SHP77 treated with DMSO at 0.1 percent for 48 hours (cell line): ENCODE measurements around the gene SURF2.

Source experiments
- DNase-seq: peaks from one replicate; lab custom pipeline; 2025; lab: John Stamatoyannopoulos, UW

SURF2 gene

DNA sequence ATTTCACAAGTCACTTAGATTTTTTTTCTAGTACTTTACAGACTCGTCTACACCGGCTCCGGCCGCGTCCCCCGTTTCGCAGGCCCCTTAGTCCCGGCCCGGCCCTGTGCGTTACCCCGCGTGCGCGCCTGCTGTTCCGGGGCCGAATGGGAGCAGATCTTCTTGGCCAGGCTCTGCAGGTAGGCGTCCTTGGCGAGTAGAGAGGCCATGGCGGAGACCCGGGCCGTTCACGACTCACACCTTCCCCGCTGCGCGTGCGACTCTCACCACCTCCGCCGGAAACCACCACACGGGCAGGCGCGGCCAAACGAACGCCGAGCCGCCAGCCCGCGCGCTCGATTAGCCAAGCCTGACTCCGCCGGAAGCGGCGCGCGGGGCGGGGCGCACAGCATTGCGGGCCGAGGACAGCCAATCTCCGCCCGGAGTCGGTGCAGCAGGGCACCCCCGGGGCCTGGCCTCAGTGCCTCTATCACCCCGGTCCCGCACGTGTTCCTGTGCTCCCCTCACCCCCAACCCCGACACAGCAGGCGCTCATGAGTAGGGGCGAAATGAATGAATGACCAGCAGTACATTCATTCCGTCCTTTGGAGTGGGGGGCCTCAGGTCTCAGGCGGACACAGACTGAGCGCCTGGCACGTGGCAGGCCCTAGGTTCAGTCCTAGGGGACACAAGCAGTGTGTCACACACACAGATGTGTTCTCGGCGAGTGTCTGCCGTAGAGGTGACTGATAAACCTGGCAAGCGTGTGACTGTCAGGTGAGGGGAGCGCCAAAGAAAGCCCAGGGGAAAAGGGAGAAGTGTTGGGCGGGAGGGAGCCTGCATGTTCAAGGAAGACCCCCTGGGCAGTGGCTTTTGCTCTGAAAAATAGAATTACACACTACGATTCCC is 20.2 kb upstream of the SURF2 start, which contains the start of gene SURF6:
Gene SURF6 (minus strand): TSS at position 265 of the 888 bp plus-strand sequence. CDS start 56 bp downstream, at position 209.
- peak; percentile 85 for DNase-seq

DNA sequence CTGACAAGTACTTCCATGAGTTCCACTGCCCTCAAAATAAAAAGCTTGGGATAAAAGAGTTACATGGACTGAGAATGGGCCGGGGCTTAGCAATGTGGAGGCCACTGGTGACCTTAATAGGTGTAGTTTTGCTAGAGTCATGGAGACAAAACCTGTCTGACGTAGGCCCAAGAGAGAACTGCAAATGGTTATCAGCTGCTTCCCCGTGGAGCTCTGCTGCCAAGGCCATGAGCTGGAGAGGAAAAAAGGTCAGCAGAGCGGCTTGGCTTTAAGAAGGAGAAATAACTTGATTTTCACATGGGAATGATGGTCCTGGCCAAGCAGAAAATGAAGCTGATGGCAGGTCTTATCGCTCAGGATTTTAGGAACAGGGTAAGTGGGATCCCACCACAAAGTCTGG is 16.7 kb upstream of the SURF2 start:
- no peak for DNase-seq

DNA sequence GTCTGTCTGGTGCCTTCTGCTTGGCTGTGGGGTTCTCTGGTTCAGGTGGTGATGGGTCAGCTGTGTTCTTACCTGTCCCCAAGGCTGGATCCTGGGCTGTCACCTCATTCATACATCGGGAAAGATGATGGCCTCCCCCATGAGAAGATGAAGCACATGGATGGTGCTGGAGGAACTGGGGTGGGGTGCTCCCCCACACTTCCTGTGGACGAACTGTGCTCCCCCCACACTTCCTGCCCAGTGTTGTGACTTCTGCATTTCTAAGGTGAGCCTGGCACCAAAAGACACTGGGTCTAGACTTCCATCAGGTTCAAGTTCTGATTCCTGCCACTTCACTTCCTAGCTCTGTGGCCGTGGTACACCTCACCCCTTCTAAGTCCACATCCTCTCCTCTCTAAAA is 16.1 kb upstream of the SURF2 start:
- no peak for DNase-seq

DNA sequence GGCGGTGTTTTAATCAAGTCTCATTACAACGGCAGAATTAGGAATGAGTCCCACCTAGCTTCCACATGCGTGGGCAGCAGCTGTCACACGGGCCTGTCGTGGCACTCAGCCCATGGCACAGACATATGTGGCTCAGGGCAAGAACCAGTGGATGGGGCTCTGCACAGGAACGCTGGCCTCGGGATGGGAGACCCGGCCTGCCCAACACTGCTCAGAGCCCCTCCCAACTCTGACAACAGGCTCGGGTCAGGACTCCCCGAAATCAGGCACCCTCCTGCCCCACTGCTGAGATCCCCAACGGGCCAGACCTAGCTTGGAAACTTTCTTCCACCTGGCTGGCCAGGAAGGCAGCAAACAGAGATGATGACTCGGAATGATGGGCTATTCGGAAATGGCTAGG is 15.4 kb upstream of the SURF2 start:
- no peak for DNase-seq

DNA sequence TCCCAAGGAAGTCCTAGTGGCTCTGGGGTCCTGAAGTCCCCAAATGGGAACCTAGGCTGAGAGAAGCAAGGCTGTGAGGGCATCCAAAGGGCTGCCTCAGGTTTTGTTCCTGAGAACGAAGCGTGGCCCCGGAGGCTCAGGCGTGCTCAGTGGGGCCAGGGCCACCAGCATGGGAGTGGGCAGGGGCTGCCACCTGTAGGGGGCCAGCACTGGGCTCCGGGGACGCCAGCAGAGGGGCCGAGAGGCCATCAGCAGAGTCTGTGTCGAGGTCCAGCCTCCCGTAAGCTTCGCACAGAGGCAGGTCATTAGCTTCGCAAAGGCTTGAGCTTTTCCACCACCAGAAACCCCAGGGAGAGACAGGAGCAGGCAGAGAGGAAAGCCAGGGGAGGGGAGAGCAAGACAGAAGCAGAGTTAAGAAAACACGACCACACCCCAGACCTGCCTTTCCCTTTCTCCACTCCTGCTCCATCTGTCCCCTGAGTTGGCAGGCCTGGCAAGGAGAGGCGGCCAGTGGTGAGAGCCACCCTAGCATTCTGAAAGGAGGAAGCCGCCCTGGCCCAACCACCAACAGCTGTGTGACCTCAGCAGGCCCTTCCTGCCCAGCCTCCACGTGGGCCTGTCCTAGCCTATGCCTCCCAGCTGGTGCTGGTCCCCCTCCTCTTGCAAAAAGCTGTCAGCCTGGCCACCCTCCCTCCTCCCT is 14.8 kb upstream of the SURF2 start:
- no peak for DNase-seq

DNA sequence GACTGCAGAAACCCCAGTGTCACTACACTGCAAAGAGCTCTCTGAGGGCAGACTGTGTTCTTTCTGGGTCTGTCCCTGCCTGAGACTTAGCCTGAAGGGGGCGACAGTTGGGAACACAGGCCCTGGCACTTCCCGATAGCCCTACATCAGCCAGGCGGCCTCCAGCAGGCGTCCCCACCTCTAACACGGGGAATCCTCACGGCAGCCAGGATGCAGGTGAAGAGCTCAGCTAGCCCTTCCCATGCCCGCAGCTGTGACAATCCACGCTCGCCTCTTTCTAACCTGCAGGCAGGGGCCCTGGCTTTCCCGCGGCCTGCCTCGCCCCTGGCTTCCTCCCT is 14.3 kb upstream of the SURF2 start:
- DNase-seq: no peak

DNA sequence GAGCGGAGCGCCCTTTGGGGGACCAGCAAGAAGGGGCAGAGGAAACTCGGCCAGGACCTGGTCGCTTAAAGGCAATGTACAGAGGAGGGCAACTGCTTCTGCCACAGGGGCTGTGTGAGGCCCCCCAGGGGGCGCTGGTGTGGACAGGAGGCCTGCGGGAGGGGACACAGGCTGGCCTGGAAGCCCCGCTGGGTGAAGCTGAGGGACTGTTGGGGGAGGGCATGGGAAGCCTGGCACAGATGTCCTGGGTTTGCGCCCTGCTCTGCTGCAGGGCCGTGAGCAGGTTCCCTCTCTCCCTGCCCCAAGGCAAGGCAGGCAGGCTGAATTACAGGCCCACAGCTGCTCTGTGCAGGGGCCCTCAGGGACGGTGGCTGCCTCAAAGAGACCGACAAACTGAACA is 13.8 kb upstream of the SURF2 start:
- DNase-seq: no peak

DNA sequence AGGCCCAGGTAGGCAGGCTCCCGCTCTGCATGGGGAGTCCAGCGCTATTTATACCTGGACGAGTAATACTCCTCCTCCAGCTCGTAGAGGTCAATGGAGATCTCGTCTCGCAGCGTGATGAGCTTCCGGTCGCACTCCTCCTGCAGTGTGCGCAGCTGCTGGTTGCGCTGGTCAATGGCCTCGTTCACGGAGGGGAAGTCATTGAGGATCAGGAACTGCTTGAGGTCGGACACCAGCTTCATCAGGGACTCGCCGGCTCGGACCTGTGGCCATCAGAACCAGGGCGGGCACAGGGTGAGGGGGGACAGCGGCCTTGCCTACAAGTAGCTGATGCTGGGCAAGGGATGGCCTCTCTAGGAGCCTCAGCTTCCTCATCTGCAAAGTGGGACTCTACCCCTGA is 12.3 kb upstream of the SURF2 start:
- no peak for DNase-seq

DNA sequence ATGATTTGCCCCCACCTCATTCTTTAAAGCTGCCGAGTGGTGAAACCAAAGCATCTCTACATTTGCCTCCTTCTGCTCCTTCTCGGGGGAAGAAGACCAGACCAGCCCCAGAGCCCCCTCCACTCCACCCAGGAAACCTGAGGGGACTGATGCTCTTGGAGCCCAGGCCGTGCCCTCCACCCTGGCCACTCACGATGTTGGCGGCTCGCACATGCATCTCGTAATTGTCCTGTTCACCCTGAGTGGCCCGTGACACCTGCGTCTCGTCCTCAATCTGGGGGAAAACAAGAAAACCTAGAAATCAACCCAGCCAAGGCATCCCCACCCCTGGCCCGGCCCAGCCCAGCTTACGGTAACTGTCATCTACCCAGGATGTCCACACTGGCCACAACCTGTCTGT is 11.4 kb upstream of the SURF2 start:
- no peak for DNase-seq

DNA sequence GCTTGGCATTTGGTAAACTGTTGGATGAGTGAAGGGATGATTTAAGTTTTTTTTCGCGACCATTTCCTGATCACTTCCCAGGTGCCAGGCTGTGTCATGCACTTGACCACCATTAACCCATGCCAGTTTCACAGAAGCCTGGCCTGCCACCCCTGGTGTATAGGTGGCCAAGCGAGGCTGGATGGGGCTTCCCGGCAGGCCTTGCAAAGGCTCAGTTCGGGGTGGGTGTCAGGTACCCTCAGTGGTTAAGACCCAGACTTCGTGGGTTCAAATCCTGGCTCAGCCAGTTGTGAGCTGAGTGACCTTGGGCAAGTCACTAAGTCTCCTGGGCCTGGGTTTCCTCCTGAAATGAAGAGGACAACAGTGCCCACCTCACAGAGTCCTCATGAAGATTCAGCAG is 10.8 kb upstream of the SURF2 start:
- DNase-seq: no peak

DNA sequence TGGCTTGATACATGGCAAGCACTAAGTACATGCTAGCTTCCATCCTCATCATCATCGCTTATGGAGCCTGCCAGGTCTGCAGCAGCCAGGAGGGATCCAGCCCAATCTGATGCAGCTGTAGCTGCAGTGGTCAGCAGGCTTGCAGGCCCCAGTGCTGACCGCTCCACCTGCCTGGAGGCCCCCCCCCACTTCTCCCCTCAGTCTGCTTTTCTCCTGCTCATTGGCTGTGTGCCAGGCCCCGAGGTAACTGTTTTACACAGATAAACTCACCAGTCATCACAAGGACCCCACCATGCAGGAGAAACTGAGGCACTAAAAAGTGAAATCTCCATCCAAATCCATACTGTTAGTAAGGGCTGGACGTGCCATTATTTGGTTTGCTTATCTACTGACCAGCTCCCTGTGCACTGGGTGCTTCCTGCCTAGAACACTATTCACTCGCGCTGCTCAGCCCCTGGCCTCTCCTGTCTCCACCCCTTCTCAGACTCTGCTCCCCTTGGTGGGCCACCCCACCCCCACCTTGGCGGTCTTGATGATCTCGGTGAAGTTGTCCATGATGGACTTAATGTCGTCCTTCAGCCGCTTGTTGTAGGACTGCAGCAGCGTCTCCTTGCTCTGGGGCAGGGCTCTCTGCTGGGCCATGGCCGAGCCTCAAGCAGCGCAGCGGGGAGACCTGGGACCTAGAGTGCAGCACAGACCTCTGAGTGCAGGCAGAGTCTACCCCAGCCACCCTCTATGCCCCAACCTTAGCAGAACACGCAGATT is 10.1 kb upstream of the SURF2 start:
- no peak for DNase-seq

DNA sequence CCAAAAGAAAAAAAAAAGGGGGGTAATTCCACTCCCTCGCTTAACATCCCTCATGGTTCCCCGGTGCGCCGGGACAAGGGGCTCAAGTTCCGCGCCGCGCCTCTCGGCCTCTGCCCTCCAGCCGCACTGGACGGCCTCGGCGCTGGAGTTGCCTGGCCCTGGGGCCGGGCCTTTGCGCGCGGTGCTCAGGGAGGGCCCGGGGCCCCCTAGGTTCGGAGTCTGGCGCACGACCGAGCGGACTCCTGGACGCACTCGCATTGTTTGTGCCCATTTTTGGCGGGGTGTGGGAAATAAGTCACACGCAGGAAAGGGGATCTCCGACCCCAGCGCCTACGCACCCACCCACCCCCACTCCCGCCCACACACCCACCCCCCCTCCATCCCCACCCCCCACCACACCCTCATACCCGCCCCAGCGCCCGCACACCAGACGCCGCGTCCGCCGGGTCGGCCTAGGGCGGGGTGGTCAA is 8.8 kb upstream of the SURF2 start:
- DNase-seq: no peak

DNA sequence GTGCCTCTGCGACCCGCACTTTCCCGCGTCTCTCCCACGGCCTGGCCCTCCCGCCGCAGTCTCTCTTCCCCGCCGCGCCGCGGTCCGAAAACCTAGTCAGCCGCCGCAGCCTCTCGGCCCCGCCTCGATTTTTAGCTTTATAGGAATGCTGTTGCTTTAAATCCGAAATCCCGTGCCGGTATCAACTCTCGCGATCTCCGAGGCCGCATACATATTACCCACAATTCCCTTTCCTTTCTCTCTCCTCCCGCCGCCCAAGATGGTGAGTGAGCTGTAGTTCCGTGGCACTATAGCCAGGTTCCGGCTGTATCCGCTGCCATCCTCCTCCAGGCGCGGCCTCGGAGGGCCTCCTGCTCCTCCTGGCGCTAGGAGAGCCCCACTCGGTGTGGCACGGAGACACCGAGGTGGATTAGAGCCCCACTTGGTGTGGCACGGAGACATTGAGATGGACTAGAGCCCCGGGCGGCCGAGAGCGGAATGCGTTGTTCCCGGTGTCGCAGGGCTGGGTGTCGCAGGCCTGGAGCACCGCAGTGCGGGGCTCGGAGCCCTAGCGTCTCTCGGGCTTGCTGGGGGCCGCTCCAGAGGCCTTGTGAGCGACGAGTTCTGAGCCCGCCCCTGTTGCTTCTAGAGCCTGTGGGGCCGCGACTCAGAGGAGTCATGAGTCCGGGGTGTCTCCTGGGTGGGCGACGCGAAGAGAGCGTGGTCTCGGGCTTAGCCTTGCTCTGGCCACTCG is 8.2 kb upstream of the SURF2 start, which contains the start of the genes MED22 and RPL7A:
Gene MED22 (minus strand): TSS at position 147 of the 733 bp plus-strand sequence. CDS start 1,469 bp downstream, outside the sequence.
Gene RPL7A (plus strand): TSS at position 234 of the 733 bp plus-strand sequence. CDS start 26 bp downstream, at position 260.
- peak; percentile 90 for DNase-seq

DNA sequence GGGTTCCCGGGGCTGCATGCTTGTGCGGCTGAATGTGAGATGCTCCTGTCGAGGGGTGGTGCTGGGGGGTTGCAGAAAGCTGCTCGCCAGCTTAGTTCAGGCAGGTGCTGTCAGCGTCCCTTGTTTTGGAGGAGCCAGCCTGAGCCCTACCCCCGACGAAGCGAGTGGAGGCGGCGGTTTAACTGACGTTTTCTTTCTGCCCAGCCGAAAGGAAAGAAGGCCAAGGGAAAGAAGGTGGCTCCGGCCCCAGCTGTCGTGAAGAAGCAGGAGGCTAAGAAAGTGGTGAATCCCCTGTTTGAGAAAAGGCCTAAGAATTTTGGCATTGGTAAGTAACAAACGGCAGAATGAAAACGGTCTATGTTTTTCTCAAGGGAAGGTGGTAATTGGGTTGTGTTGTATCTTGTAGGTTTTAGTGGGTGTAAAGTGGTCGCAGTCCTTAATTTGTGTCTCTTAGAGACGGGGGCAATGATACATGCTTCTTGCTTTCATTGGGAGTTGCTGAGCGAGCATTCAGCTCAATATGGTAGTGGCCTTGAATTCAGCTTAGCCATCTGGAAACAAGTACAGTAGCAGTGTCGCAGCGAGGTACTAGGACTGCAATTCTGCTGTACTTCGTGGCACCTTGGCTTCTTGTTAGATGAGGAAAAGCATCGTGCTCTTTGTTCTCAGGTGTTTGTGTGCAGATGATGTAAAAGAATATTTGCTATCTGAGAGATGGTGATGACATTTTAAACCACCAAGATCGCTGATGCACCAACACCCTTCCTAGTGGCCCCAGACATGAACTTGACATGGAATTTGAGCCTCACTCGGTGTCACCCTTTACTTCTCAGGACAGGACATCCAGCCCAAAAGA is 7.4 kb upstream of the SURF2 start:
- DNase-seq: no peak

DNA sequence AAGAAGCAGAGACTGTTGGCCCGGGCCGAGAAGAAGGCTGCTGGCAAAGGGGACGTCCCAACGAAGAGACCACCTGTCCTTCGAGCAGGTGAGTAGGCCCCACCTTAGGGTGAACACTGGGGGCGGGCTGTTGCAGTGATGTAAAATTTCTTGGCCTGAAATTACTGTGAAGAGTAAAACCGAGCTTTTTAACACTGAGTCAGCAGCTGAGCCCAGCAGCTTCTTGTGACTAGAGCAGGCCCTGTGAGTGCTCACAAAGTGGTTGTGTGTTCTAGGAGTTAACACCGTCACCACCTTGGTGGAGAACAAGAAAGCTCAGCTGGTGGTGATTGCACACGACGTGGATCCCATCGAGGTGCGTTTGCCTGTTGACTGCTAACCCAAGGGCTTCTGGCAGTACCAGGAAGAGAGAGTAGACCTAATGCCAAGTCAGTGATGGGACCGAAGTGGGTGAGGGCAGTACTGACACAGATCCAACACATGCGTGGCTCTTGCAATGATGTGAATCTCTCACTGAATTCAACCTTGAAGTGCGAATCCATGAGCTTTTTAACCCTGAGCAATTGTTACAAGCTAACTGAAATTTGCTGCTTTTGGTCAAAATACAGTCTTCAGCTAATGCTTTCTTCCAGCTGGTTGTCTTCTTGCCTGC is 6.3 kb upstream of the SURF2 start:
- DNase-seq: no peak

DNA sequence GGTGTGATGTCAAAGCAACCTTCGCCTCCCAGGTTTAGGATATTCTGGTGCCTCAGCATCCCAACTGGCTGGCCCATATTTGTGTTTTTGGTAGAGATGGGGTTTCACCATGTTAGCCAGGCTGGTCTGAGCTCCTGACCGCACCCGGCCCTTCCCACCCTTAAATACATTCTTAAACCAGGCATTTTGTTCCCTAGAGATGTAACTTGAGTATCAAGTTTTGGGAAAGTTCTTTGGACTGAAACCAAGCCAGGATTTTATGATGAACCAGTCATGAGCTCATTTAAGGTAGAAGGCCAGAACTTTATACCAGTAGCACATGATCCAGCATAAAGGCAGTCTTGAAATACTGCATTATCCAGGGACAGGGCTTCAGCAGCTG is 4.8 kb upstream of the SURF2 start:
- DNase-seq: no peak

DNA sequence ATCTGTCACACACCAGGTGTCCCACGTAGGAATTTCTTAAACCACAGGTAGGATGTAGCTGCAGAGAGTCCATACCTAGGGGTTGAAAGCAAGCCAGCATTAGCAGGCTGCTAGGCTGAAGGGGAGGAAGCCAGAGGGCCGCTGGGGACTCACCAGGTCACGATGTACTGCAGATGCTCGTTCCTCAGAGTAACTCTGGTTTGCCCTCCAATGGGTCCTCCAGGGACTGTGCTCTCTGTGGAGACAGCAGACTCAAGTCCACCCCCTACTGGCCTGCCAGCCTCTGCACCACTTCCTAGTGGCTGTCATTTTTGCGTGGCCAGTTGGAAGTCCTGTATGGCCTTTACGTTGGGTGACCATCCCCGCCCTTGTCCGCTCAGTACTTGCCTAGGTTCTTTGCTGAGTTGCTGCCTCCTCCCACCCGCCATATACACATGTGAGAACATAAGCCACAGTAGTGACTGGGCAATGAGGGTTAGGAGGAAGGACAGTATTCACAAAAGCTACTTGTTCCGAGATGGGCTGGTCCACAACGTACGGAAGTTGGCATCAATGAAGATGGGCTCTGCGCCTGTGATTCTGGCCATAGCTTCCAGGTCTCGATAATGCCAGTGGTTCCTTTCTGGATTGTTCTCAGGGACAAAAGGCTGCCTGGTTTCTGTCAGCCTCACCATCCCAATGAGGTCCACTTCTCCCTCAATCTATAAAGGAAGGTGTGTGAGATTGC is 4.3 kb upstream of the SURF2 start:
- no peak for DNase-seq

DNA sequence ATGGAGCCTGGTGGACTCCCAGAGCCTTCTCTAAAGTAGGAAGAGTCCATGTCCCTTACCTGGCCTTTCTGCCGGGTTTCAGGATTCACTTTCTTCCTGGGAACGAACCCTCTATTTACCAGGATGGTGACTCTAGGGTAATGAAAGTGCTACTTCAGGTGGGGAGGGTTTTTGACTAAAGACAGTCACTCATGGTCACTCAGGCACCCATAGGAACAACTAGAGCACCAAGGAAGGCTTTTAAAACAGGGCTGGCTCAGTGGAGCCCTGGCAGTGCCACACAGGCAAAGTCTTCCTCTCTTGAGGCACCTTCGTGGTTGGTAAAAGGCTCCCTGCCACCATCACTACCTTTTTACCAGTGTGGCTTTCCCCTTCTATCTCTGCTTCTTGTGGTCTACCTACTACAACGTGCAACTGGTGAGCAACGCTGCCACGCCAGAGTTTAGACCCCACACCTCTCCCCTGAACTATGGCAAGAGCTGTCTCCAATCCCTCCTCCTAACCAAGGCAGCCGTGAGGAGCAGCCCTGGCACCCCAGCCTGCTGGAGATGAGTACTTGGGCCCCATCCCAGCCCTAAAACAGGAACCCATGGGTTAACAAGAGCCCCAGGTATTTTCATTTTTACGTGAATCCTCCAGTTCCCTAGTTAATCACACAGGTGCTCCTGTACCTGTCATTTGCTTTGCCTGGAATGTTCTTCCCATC is 3.6 kb upstream of the SURF2 start:
- no peak for DNase-seq

DNA sequence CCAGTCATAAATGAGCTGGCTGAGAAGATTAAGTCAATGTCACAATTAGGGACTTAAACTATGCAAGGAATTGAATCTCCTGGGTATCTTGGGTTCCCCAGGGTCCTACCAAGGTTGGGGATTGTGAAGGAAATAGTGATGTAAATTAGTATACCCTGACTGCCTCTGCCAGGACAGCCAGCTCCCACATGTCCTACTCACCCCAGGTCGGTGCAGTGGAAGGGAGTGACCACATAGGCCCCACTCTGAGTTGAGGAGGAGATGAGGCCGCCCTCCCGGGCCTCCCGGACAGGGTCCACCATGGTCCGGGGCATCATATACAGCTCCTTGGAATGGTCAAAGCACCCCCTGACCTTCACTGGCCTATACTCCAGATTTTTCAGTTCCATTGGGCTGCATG is 2.8 kb upstream of the SURF2 start:
- no peak for DNase-seq
